Muscle layer of colon (tissue), 2 donors: ENCODE measurements around the gene TRPM3.

Experiments used
- H3K27ac ChIP-seq: one replicate; pipeline ENCODE4 v1.7.0; 2013; ENCODE audit warnings: low read depth, mild to moderate bottlenecking, low read length, moderate library complexity
- H3K27me3 ChIP-seq, 2 donors: one replicate each; pipeline ENCODE4 v1.7.0; 2013; ENCODE audit warnings: low read length in 2 of 2, mild to moderate bottlenecking in 2 of 2; ENCODE audit not compliant: insufficient read depth in 2 of 2, control insufficient read depth in 1 of 2
- H3K36me3 ChIP-seq: one replicate; pipeline ENCODE4 v1.7.0; 2013; ENCODE audit warnings: mild to moderate bottlenecking, low read length; ENCODE audit not compliant: insufficient read depth
- H3K4me1 ChIP-seq: one replicate; pipeline ENCODE4 v1.7.0; 2013; ENCODE audit warnings: mild to moderate bottlenecking, low read length; ENCODE audit not compliant: insufficient read depth
- H3K4me3 ChIP-seq, 2 donors: one replicate each; pipeline ENCODE4 v1.7.0; 2013; ENCODE audit warnings: low read length in 2 of 2, low read depth in 1 of 2, mild to moderate bottlenecking in 1 of 2, moderate library complexity in 1 of 2
- H3K9ac ChIP-seq: one replicate; pipeline ENCODE4 v1.7.0; 2013; ENCODE audit warnings: low read length
- H3K9me3 ChIP-seq: one replicate; pipeline ENCODE4 v1.7.0; 2013; ENCODE audit warnings: mild to moderate bottlenecking, low read length
- donor health status: abdominal sarcoma.
- donor health status: Adenocarcinoma of cecum.

Gene TRPM3

GRCh38 chr9:71121275-71122021, at the start of gene TRPM3:
TRPM3 (minus strand) TSS chr9:71121621; CDS start chr9:71121354, 267 bp downstream.
- no peaks in the 10 kb centered on the region for H3K4me1 ChIP-seq
- H3K36me3 ChIP-seq: no peaks in the 10 kb centered on the region
- H3K4me3 ChIP-seq: no peak within 1 kb of the TSS
- H3K9me3 ChIP-seq: no peaks in the 10 kb centered on the region
- peaks cover 0 to 8% of the 10 kb centered on the region in 2 donors for H3K27me3 ChIP-seq
- no peak within 1 kb of the TSS for H3K27ac ChIP-seq
- H3K9ac ChIP-seq: no peak within 1 kb of the TSS

GRCh38 chr9:71168418-71168817, 47.0 kb upstream of the TRPM3 start:
- Histone ChIP-seq H3K27ac (no peak overlapping the region), H3K9ac (no peak overlapping the region), H3K9me3 (no peaks in the 10 kb centered on the region), H3K27me3 (no peaks in the 10 kb centered on the region), H3K36me3 (no peaks in the 10 kb centered on the region), H3K4me1 (no peaks in the 10 kb centered on the region), H3K4me3 (no peak overlapping the region)

- no peaks in the 10 kb centered on the region for H3K4me1 ChIP-seq
- no peak overlapping the region for H3K27ac ChIP-seq
- no peaks in the 10 kb centered on the region for H3K27me3 ChIP-seq
- no peaks in the 10 kb centered on the region for H3K9me3 ChIP-seq
- no peak overlapping the region for H3K9ac ChIP-seq
- H3K4me3 ChIP-seq: no peak overlapping the region
- H3K36me3 ChIP-seq: no peaks in the 10 kb centered on the region
These were observed 40.7 kb upstream of the TRPM3 start for GRCh38 chr9:71162126-71162525.

GRCh38 chr9:71157731-71158130, 36.3 kb upstream of the TRPM3 start:
- H3K27me3 ChIP-seq: no peaks in the 10 kb centered on the region
- no peaks in the 10 kb centered on the region for H3K9me3 ChIP-seq
- H3K9ac ChIP-seq: no peak overlapping the region
- H3K4me3 ChIP-seq: no peak overlapping the region
- H3K4me1 ChIP-seq: no peaks in the 10 kb centered on the region
- H3K36me3 ChIP-seq: no peaks in the 10 kb centered on the region
- H3K27ac ChIP-seq: no peak overlapping the region

- H3K27ac ChIP-seq: no peak overlapping the region
- H3K36me3 ChIP-seq: no peaks in the 10 kb centered on the region
- no peaks in the 10 kb centered on the region for H3K9me3 ChIP-seq
- H3K4me1 ChIP-seq: no peaks in the 10 kb centered on the region
- no peak overlapping the region for H3K9ac ChIP-seq
- no peak overlapping the region for H3K4me3 ChIP-seq
- H3K27me3 ChIP-seq: no peaks in the 10 kb centered on the region
These were observed 25.9 kb upstream of the TRPM3 start for GRCh38 chr9:71147368-71147767.

GRCh38 chr9:71146511-71146910, 25.1 kb upstream of the TRPM3 start:
- Histone ChIP-seq H3K9me3 (no peaks in the 10 kb centered on the region), H3K9ac (no peak overlapping the region), H3K4me1 (no peaks in the 10 kb centered on the region), H3K4me3 (no peak overlapping the region), H3K27me3 (no peaks in the 10 kb centered on the region), H3K27ac (no peak overlapping the region), H3K36me3 (no peaks in the 10 kb centered on the region)

- Histone ChIP-seq H3K36me3 (no peaks in the 10 kb centered on the region), H3K27ac (no peak overlapping the region), H3K9ac (no peak overlapping the region), H3K4me3 (no peak overlapping the region), H3K27me3 (no peaks in the 10 kb centered on the region), H3K9me3 (no peaks in the 10 kb centered on the region), H3K4me1 (no peaks in the 10 kb centered on the region)
These were observed 23.8 kb upstream of the TRPM3 start for GRCh38 chr9:71145179-71145578.

- Histone ChIP-seq H3K27me3 (no peaks in the 10 kb centered on the region), H3K4me1 (no peaks in the 10 kb centered on the region), H3K9ac (no peak overlapping the region), H3K27ac (no peak overlapping the region), H3K4me3 (no peak overlapping the region), H3K9me3 (no peaks in the 10 kb centered on the region), H3K36me3 (no peaks in the 10 kb centered on the region)
These were observed 23.1 kb upstream of the TRPM3 start for GRCh38 chr9:71144495-71144894.

GRCh38 chr9:71136696-71137095, 15.3 kb upstream of the TRPM3 start:
- no peak overlapping the region for H3K27ac ChIP-seq
- no peaks in the 10 kb centered on the region for H3K27me3 ChIP-seq
- no peaks in the 10 kb centered on the region for H3K36me3 ChIP-seq
- no peaks in the 10 kb centered on the region for H3K4me1 ChIP-seq
- no peaks in the 10 kb centered on the region for H3K9me3 ChIP-seq
- no peak overlapping the region for H3K4me3 ChIP-seq
- H3K9ac ChIP-seq: no peak overlapping the region

- Histone ChIP-seq H3K36me3 (no peaks in the 10 kb centered on the region), H3K4me1 (no peaks in the 10 kb centered on the region), H3K4me3 (no peak overlapping the region), H3K9me3 (no peaks in the 10 kb centered on the region), H3K27ac (no peak overlapping the region), H3K27me3 (no peaks in the 10 kb centered on the region), H3K9ac (no peak overlapping the region)
These were observed 9.7 kb upstream of the TRPM3 start for GRCh38 chr9:71131145-71131544.

- H3K27me3 ChIP-seq: no peaks in the 10 kb centered on the region
- H3K9me3 ChIP-seq: no peaks in the 10 kb centered on the region
- H3K36me3 ChIP-seq: no peaks in the 10 kb centered on the region
- no peak overlapping the region for H3K4me3 ChIP-seq
- H3K9ac ChIP-seq: no peak overlapping the region
- no peaks in the 10 kb centered on the region for H3K4me1 ChIP-seq
- H3K27ac ChIP-seq: no peak overlapping the region
These were observed 9.1 kb upstream of the TRPM3 start for GRCh38 chr9:71130521-71130920.

GRCh38 chr9:71128796-71129195, 7.4 kb upstream of the TRPM3 start:
- no peaks in the 10 kb centered on the region for H3K9me3 ChIP-seq
- no peak overlapping the region for H3K27ac ChIP-seq
- no peak overlapping the region for H3K9ac ChIP-seq
- no peaks in the 10 kb centered on the region for H3K27me3 ChIP-seq
- H3K4me1 ChIP-seq: no peaks in the 10 kb centered on the region
- H3K4me3 ChIP-seq: no peak overlapping the region
- H3K36me3 ChIP-seq: no peaks in the 10 kb centered on the region
